ENCODE measurements around the gene SCTR. TPM values are rescaled to one million over a fixed set of nuclear protein-coding genes. Genes with fewer than 3 reads are reported as not detected.

The SCTR gene
- total and polyA plus RNA-seq, 2 of the 13 experiments (the other 11 are each of a cell fraction or from before 2014, with no cell fraction given) = not detected

DNA sequence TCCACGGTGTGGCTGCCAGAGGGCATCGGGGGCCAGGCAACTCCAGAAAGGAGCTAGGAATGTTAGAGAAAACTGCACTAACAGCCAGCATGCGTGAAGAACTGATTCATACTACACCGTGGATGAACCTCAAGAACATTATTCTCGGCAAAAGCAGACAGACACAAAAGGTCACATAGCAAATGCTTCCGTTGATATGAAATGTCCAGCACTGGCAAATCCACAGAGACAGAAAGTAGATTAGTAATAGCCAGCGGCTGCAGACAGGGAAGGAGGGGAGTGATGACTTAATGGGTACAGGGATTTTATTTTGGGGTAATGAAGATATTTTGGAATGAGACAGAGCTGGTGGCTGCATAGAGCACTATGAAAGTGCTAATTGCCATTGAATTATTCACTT is 37.4 kb downstream of the SCTR start:
- Histone ChIP-seq H3K27me3 (ENCODE audit: control insufficient read depth in 1 of 2, insufficient read depth in 2 of 2, low read length in 2 of 2) (peaks cover 0 to 38% of the 10 kb centered on the region in 2 experiments; a peak in 3 of 5 replicates), H3K9me3 (ENCODE audit: low read length) (no peaks in the 10 kb centered on the region), H2AFZ (ENCODE audit: low read length) (no peak overlapping the region), H3K4me1 (ENCODE audit: insufficient read depth, low read length) (peaks cover 87% of the 10 kb centered on the region), H3K4me2 (ENCODE audit: low read depth, low read length) (peak overlapping the region; percentile 69), H3K36me3 (replicated peaks in 1 of 2; ENCODE audit: control insufficient read depth in 1 of 2, insufficient read depth in 2 of 2, low read length in 2 of 2) (no peaks in the 10 kb centered on the region), H3K9ac (ENCODE audit: insufficient read depth, low read depth, low read length) (no peak overlapping the region), H3K4me3 (replicated peaks in 1 of 3; ENCODE audit: insufficient read depth in 1 of 3, low read depth in 2 of 3, low read length in 3 of 3) (no peak overlapping the region), H3K79me2 (ENCODE audit: insufficient read depth, low read length) (no peaks in the 10 kb centered on the region), H3K27ac (ENCODE audit: extremely low read length, insufficient read depth, low read length) (no peak overlapping the region), H4K20me1 (ENCODE audit: insufficient read depth, low read length) (no peaks in the 10 kb centered on the region)
- 35% methylated on average over 6 of the region's 7 CpGs for WGBS (ENCODE audit: low lambda C conversion rate)
- POLR2A ChIA-PET = interaction anchor here (1.8 to 2.1 kb wide), 2 partner anchors 52 to 192 kb away, joined by 7 to 8 read pairs; partner anchors contain the start of gene TMEM177
- BruUV-seq (replicated peaks) = no TSS peak
- ATAC-seq = no peak
- CTCF ChIA-PET (ENCODE audit: low intra/inter-chr PET ratio, low total read pairs) = no interaction called here
- DNase-seq (ENCODE audit: low spot score) = no peak
- no peak for TF ChIP-seq NAIF1 (CRISPR knock-in tag; IDR thresholded peaks at IDR 0.05; ENCODE audit: borderline replicate concordance)
- TF ChIP-seq, protein P1, sequence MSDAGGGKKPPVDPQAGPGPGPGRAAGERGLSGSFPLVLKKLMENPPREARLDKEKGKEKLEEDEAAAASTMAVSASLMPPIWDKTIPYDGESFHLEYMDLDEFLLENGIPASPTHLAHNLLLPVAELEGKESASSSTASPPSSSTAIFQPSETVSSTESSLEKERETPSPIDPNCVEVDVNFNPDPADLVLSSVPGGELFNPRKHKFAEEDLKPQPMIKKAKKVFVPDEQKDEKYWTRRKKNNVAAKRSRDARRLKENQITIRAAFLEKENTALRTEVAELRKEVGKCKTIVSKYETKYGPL (CRISPR knock-in tag; IDR thresholded peaks at IDR 0.05) = 0 out of 2 replicates have a peak, but pooled peaks have one; percentile 13
- TF ChIP-seq ZNF7 (CRISPR knock-in tag; IDR thresholded peaks at IDR 0.05) = peak; percentile 96
- peak; percentile 47; the same call in 1 of the 2 replicates for TF ChIP-seq ZNF607 (CRISPR knock-in tag; IDR thresholded peaks at IDR 0.05; ENCODE audit: borderline replicate concordance)
- intact Hi-C loops (cut with micrococcal nuclease; ENCODE audit: unreplicated experiment) = no loop called here
- in situ Hi-C loops (cut with HindIII; ENCODE audit: extremely low pct_ligation_motif_present, low pct_unique_long_range_greater_than_20kb) = no loop called here
- peak; percentile 52 for FAIRE-seq

DNA sequence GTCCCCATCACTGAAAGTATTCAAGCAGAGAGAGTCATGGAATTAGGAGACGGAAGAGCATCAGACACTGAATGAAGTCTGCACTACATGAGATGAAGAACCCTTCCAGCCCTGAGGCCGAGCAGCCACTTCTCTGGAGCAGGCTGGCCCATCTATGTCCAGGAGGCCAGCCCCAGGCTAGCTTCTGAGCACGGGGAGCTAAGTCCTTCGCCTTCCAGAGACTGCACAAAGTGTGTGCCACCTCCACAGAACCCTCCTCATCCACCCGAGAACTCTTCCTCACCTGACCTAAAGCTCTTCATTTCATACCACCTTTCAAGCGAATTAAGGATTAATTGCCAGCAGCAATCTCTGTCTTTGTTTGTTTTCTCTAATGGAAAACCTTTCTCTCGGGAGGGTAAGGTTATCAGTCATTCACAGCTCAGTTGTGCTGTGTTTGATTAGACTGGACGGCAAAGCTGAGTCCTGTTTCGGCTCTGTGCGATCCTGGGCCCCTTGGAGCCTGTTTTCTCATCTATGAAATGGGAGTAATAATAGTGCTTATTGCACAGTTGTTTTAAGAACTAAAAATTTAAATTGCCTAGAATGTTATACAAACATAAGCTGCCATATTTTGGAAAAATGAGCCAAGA is 38.0 kb downstream of the SCTR start:
- H3K9ac ChIP-seq (ENCODE audit: insufficient read depth, low read depth, low read length) = no peak overlapping the region
- in situ Hi-C loops (cut with HindIII; ENCODE audit: extremely low pct_ligation_motif_present, low pct_unique_long_range_greater_than_20kb) = no loop called here
- no peak overlapping the region for H3K4me3 ChIP-seq (replicated peaks in 1 of 3; ENCODE audit: insufficient read depth in 1 of 3, low read depth in 2 of 3, low read length in 3 of 3)
- DNase-seq (ENCODE audit: low spot score) (no peak), FAIRE-seq (no peak), ATAC-seq (no peak)
- H3K4me1 ChIP-seq (ENCODE audit: insufficient read depth, low read length) = peaks cover 88% of the 10 kb centered on the region
- H3K4me2 ChIP-seq (ENCODE audit: low read depth, low read length) = peak overlapping the region; percentile 69
- H2AFZ ChIP-seq (ENCODE audit: low read length) = no peak overlapping the region
- no peak overlapping the region for H3K27ac ChIP-seq (ENCODE audit: extremely low read length, insufficient read depth, low read length)
- no peaks in the 10 kb centered on the region for H3K36me3 ChIP-seq (replicated peaks in 1 of 2; ENCODE audit: control insufficient read depth in 1 of 2, insufficient read depth in 2 of 2, low read length in 2 of 2)
- peaks cover 0 to 44% of the 10 kb centered on the region in 2 experiments; a peak in 3 of 5 replicates for H3K27me3 ChIP-seq (ENCODE audit: control insufficient read depth in 1 of 2, insufficient read depth in 2 of 2, low read length in 2 of 2)
- ChIA-PET POLR2A (interaction anchor here (2.0 kb wide), 1 partner anchor 120 kb away, joined by 7 read pairs; the partner anchor contains the start of genes C2orf76 and DBI), CTCF (ENCODE audit: low intra/inter-chr PET ratio, low total read pairs) (no interaction called here)
- H3K9me3 ChIP-seq (ENCODE audit: low read length) = no peaks in the 10 kb centered on the region
- no TSS peak for BruUV-seq (replicated peaks)
- no peaks in the 10 kb centered on the region for H4K20me1 ChIP-seq (ENCODE audit: insufficient read depth, low read length)
- WGBS (ENCODE audit: low lambda C conversion rate) = 21% methylated on average over 10 of the region's 10 CpGs
- H3K79me2 ChIP-seq (ENCODE audit: insufficient read depth, low read length) = no peaks in the 10 kb centered on the region
- intact Hi-C loops (cut with micrococcal nuclease; ENCODE audit: unreplicated experiment) = no loop called here
- TF ChIP-seq NRL (CRISPR knock-in tag; IDR thresholded peaks at IDR 0.05; ENCODE audit: borderline replicate concordance) (no peak), ZSCAN21 (CRISPR knock-in tag; IDR thresholded peaks at IDR 0.05; ENCODE audit: borderline replicate concordance) (peak; percentile 79), TBL1XR1 (IDR thresholded peaks at IDR 0.05; ENCODE audit: borderline replicate concordance, low read length, partially characterized antibody) (no peak), ZNF598 (CRISPR knock-in tag; IDR thresholded peaks at IDR 0.05; ENCODE audit: borderline replicate concordance) (0 out of 2 replicates have a peak, but pooled peaks have one; percentile 2), GFI1 (CRISPR knock-in tag; IDR thresholded peaks at IDR 0.05; ENCODE audit: borderline replicate concordance) (peak; percentile 83), ZNF550 (CRISPR knock-in tag; IDR thresholded peaks at IDR 0.05; ENCODE audit: borderline replicate concordance) (no peak), ZNF562 (CRISPR knock-in tag; IDR thresholded peaks at IDR 0.05; ENCODE audit: borderline replicate concordance) (no peak), KDM5B (CRISPR knock-in tag; IDR thresholded peaks at IDR 0.05; ENCODE audit: borderline replicate concordance) (peak; percentile 11; the same call in 1 of the 2 replicates), ZNF350 (CRISPR knock-in tag; IDR thresholded peaks at IDR 0.05; ENCODE audit: borderline replicate concordance, low read depth) (0 out of 2 replicates have a peak, but pooled peaks have one; percentile 23), ZMYM3 (CRISPR knock-in tag; IDR thresholded peaks at IDR 0.05) (0 out of 2 replicates have a peak, but pooled peaks have one; percentile 43), ZNF629 (CRISPR knock-in tag; conservative IDR thresholded peaks at IDR 0.05) (peak; percentile 77)
- TF ChIP-seq, protein P2, sequence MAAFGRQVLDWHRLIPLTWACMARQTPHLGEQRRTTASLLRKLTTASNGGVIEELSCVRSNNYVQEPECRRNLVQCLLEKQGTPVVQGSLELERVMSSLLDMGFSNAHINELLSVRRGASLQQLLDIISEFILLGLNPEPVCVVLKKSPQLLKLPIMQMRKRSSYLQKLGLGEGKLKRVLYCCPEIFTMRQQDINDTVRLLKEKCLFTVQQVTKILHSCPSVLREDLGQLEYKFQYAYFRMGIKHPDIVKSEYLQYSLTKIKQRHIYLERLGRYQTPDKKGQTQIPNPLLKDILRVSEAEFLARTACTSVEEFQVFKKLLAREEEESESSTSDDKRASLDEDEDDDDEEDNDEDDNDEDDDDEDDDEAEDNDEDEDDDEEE (CRISPR knock-in tag; IDR thresholded peaks at IDR 0.05) = 0 out of 2 replicates have a peak, but pooled peaks have one; percentile 48
